ENCODE data around the gene TSPAN33. TPM values are rescaled to one million over a fixed set of nuclear protein-coding genes. Genes with fewer than 3 reads are reported as not detected.
"Not testable (repeated sequence)": the region's sequence is repeated elsewhere in the genome, so short reads cannot be mapped to it uniquely, and the experiment has no call there.

Gene TSPAN33
- total RNA-seq, 2 donors from 2014 or later: 9.8 to 11.1 TPM

DNA sequence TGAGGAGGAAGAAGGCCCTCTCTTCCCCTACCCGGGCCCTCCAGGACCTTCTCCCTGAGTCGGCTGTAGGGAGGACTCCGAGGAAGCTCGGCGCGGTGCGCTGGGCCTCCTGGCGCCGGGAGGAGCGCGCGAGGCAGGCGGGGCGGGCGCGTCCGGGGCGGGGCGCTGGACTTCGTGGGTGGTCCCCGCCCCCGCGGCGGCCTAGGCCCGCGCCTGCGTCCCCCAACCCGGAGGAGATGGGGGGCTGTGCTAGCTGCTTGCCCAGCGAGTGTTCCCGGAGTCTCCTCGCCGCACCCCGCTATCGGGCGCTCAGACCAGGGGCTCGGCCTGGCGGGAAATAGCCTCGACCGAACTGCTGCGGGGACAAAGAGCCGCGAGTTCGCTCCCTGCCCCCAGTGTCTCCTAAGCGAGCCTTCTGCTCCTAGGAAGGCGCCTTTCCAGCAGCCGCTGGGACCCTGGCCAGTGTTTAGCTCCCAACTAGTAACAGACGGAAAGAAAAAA, 24.7 kb downstream of the TSPAN33 start:
- H3K27ac ChIP-seq: peak overlapping the region; percentile 26 to 60
- DNase-seq (ENCODE audit: low spot score): no peak
- H3K4me3 ChIP-seq: peak overlapping the region; percentile 39 to 56
- TF ChIP-seq, protein P1, sequence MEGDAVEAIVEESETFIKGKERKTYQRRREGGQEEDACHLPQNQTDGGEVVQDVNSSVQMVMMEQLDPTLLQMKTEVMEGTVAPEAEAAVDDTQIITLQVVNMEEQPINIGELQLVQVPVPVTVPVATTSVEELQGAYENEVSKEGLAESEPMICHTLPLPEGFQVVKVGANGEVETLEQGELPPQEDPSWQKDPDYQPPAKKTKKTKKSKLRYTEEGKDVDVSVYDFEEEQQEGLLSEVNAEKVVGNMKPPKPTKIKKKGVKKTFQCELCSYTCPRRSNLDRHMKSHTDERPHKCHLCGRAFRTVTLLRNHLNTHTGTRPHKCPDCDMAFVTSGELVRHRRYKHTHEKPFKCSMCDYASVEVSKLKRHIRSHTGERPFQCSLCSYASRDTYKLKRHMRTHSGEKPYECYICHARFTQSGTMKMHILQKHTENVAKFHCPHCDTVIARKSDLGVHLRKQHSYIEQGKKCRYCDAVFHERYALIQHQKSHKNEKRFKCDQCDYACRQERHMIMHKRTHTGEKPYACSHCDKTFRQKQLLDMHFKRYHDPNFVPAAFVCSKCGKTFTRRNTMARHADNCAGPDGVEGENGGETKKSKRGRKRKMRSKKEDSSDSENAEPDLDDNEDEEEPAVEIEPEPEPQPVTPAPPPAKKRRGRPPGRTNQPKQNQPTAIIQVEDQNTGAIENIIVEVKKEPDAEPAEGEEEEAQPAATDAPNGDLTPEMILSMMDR (IDR thresholded peaks at IDR 0.05): no peak
- no peaks in the 10 kb centered on the region for H3K27me3 ChIP-seq
- H3K4me1 ChIP-seq: peaks cover 0 to 17% of the 10 kb centered on the region in 2 donors
- H3K36me3 ChIP-seq: no peaks in the 10 kb centered on the region
- H3K9me3 ChIP-seq: no peaks in the 10 kb centered on the region

DNA sequence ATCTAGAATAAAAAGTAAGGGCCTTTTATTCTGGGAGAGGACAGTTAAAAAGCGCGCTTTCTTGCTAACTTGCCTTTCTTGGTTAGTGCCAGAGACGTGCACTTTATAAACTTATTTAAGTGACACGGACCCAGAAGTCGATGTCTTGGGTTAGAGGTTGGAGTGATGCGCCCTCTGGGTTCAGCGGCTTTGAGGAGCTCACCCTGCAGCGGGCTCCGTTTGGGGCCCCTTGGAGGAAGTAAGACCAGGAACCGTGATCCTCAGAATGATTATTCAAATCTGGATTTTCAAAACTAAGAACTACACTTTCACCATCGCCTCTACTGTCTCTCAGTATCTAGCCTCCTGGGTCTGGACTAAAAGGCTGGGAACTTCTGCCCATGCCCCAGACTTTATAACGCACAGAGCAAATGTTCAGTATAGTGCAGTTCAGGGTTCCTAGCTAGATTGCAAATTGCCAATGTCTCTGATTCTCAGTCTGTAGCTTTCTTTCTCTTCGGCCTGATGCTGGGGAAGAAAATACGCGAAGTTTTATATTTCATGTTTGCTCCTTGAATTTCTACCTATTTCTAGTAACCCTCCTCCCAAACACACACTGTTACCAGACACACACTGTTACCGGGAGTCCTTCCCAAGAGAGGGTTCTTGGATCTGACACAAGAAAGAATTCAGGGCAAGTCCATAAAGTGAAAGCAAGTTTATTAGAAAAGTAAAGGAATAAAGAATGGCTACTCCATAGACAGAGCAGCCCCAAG, 25.4 kb downstream of the TSPAN33 start:
- Histone ChIP-seq H3K27me3 (no peaks in the 10 kb centered on the region), H3K9me3 (no peaks in the 10 kb centered on the region), H3K4me1 (peaks cover 0 to 17% of the 10 kb centered on the region in 2 donors), H3K27ac (peak overlapping the region; percentile 26 to 60), H3K4me3 (peak overlapping the region; percentile 39 to 56), H3K36me3 (no peaks in the 10 kb centered on the region)
- DNase-seq (ENCODE audit: low spot score): no peak
- TF ChIP-seq, protein P1 (IDR thresholded peaks at IDR 0.05): no peak

DNA sequence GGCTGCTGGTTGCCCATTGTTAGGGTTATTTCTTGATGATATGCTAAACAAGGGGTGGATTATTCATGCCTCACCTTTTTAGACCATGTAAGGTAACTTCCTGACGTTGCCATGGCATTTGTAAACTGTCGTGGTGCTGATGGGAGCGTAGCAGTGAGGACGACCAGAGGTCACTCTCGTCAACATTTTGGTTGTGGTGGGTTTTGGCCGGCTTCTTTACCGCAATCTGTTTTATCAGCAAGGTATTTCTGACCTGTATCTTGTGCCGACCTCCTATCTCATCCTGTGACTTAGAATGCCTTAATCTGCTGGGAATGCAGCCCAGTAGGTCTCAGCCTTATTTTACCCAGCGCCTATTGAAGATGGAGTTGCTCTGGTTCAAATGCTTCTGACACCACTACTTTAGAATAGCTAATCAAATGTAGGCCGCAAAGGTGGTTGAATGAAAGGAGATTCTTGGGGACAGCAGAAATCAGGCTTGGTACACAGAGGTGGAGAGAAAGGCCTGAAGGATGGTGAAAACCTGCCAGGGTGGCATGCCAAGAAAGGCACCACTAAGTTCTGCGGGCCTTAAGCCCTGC, 26.0 kb downstream of the TSPAN33 start:
- no peaks in the 10 kb centered on the region for H3K9me3 ChIP-seq
- H3K36me3 ChIP-seq: no peaks in the 10 kb centered on the region
- H3K4me1 ChIP-seq: peaks cover 0 to 17% of the 10 kb centered on the region in 2 donors
- TF ChIP-seq, protein P1 (IDR thresholded peaks at IDR 0.05): no peak
- H3K4me3 ChIP-seq: no peak overlapping the region
- no peaks in the 10 kb centered on the region for H3K27me3 ChIP-seq
- DNase-seq (ENCODE audit: low spot score): no peak
- no peak overlapping the region for H3K27ac ChIP-seq

DNA sequence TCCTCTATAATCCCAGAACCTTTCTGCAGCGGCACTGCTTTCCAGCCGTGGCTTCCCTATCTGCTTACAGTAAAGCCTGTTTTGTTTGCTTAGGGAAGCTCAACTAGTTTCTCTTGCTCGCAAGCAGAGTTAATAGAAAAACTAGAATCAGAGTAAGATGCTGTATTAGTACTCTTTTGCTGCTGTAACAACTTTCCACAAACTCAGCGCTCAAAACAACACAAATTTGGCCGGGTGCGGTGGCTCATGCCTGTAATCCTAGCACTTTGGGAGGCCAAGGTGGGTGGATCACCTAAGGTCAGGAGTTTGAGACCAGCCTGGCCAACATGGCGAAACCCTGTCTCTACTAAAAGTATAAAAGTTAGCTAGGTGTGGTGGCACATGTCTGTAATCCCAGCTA, 29.4 kb downstream of the TSPAN33 start:
- H3K27ac ChIP-seq; H3K9me3 ChIP-seq; H3K27me3 ChIP-seq; H3K36me3 ChIP-seq; DNase-seq (ENCODE audit: low spot score); H3K4me3 ChIP-seq: not testable (repeated sequence)
- H3K4me1 ChIP-seq: peaks cover 0 to 11% of the 10 kb centered on the region in 2 donors

DNA sequence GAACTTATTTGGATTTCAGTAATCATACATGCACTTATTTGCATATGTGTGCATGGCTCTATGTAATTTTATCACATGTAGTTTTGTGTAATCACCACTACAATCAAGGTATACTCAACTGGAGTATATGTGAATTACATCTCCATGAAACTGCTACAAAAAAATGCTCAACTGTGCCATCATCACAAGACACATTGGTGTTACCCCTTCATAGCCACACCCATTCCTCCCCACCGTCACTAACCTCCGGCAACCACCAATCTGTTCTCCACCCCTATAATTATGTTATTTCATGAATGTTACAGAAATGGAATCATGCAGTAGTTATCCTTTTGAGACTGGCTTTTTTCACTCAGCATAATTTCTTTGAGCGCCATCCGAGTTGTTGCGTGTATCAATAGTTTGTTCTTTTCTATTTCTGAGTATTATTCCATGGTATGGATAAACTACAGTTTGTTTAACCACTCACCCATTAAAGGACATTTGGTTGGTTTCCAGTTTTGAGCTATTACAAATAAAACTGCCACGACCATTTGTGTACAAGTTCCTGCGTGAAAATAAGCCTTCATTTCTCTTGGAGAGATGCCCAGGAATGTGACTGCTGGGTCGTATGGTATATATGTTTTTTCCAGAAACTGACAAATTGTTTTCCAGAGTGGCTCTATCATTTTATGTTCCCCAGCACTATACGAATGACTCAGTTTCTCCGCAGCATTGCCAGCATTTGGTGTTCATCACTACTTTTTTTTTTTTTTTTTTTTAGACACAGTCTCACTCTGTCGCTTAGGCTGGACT, 32.6 kb downstream of the TSPAN33 start:
- no peak for DNase-seq (ENCODE audit: low spot score)
- H3K4me1 ChIP-seq: no peaks in the 10 kb centered on the region
- no peak overlapping the region for H3K27ac ChIP-seq
- TF ChIP-seq, protein P1 (IDR thresholded peaks at IDR 0.05): no peak
- no peaks in the 10 kb centered on the region for H3K36me3 ChIP-seq
- no peak overlapping the region for H3K4me3 ChIP-seq
- no peaks in the 10 kb centered on the region for H3K9me3 ChIP-seq
- no peaks in the 10 kb centered on the region for H3K27me3 ChIP-seq
